Mesenteric fat pad (tissue), 1 donor: ENCODE results near the gene FEZ2. TPM values are rescaled to one million over a fixed set of nuclear protein-coding genes. Genes with fewer than 3 reads are reported as not detected.

Source experiments
- DNase-seq: peaks from one replicate; pipeline ENCODE4 v3.0.0-alpha.2; 2020; ENCODE audit warnings: low spot score
- total RNA-seq: library from RNA; stranded (reverse); fragmentation: NEBNext Ultra II Directional; extraction: Animal tissue kit (Norgen Biotek cat#: 25700); gene quantifications from one replicate; pipeline ENCODE4 v1.2.1, GENCODE V29; 2021
- donor health status: DM: yes; HTN: yes; CAD: no.

FEZ2 gene
- total RNA-seq, 1 donor from 2014 or later = 64.0 TPM

GRCh38 chr2:36587556-36587955, 10.4 kb downstream of the FEZ2 start:
- no peak for DNase-seq

DNA sequence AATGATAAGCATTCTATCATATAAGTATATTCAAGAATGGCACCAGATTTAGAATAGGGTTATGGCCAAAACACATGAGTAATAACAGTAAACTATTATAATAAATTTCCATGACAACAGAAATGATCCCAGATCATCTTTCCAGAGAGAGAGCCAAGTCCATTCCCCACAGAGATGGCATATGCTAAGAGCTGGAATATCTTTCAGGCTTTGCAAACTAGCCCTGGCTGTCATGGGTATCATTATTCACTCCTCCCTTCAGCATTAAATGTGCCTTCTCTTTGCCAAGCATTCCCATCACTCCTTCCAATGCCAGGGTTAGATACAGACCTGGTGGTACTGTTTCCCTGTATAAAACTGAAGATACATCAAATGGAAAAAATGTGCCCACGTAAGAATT, 10.9 kb downstream of the FEZ2 start:
- no peak for DNase-seq

GRCh38 chr2:36586672-36587071, 11.3 kb downstream of the FEZ2 start:
- DNase-seq = no peak

GRCh38 chr2:36584148-36584794, 13.7 kb downstream of the FEZ2 start:
- DNase-seq = no peak

DNA sequence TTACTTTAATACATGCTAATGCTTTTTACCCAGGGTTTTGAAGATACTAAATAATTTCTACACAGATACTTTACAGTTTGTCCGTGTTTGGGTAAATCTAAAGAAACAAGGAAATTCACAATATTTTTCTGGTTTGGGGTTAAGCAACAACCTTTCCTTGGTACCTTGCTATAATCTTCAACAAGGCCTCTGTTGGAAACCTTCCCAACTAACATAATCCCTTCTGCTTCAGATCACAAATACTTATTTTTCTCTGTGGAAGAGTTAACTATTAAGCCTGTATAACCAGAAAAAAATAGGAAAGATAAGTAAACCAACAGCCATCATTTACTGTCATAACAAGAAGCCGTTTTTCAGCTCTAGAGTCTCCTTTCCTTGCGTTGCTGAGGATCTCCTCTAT, 15.0 kb downstream of the FEZ2 start:
- no peak for DNase-seq

DNA sequence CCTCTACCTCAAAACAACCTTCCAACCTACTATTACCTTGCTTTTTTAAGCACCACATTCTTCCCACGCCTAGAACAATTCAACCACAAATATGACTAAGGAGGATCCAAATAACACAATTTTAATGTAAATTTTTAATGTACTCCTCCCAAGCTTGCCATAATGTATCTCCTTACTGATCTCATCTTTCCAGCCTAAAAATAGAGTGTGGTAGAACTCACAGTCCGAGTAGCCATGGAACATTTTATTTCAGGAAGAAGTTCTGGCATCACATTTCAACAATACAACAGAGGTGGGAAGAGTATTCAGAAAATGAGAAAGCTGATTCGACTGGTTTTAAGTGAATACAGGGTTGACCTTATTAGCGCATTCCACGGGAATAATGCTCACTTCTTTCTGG, 15.4 kb downstream of the FEZ2 start:
- DNase-seq = no peak

GRCh38 chr2:36579297-36579664, 18.7 kb downstream of the FEZ2 start:
- DNase-seq = no peak

DNA sequence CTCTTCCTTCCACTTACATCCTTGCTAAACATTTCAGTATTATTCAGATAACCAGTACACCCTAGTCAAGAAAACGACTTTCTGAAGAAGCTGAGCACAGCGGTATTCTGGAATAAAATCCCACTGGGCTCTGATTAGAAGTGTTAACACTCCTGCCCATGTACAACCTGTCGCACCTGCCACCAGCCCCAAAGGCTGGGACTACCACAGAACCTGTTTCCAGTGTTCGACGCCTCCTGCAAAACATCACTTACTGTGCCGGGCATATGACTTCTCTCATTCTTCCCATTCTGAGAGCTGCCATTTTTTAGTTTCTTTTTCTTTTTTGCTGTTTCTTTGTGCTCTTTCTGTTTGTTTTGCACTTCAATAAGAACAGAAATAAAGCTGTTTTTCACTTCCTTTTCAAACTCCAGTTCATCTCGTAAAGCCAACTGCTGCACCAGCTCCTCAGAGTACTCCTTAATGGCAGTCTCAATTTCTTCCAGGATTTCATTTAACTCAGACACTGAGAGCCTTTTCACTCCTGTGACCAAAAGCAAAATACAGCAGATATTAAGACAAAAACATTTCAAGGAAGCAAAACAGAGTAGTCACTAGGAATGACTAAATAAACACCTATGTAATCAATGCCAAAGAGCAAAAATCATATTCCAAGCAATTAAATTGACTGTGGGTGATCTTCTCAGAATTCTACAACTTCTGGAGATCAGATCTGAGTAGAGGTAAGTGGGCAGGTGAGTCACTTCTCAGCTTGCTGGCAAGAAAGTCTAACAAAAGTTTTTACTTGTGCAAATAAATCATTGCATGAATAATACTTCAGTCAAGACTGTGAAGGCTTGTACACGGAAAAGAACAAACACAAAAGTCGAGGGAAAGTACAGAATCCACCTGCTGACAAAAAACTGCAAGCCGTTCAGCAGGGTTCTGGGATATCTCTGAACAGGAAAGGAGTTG, 19.3 kb downstream of the FEZ2 start:
- DNase-seq = no peak

DNA sequence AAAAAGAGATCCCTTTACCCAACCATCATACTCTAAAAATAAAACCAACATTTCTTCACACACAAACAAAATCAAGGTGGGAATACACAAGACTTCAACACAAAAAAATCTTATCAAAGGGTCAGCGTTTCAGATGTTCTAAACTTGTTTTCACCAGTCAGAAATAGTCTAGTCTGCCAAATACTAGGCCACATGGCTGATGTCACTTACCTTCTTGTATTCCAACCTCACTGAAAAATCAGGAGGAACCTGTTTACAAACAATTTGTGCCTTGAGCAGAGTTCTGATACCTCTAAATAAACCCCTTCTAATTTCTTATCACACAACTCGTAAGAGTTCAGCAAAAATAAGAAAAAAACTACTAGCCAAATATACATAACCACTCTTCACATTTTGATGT, 20.1 kb downstream of the FEZ2 start:
- no peak for DNase-seq

GRCh38 chr2:36574560-36574959, 23.4 kb downstream of the FEZ2 start:
- no peak for DNase-seq

DNA sequence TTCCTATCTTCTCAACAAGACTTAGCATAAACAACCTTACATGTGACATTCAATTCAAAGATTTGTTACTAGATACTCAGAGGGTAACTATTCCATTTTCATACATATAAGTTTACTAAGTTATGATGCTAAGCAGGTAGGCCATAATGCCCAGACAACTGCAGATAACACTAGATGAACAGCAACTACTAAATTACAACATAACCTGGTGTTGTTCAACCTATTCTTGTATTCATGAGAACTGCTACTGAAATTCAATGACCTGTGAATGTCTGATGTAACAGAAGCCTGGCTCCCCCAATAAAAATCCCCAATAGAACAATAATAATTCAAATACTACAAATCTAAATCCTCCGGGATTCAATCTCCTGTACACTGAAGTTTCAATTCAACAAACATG, 24.8 kb downstream of the FEZ2 start:
- DNase-seq = no peak

DNA sequence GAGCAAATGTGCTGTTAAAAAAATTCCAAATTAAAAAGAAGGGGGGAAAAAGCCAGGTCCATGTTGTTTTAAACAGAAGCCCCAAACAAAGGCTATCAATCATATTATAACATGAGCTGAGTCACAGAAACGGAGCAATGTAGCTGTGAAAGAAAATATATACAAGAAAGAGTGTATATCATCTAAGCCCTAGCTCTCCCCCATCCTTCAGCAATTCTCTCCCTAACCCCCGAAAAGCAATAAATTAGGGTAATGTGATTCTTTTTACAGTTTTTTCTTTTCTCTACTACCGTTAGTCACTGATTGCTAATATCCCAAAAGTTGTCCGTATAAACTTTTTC, 25.3 kb downstream of the FEZ2 start:
- DNase-seq = no peak

DNA sequence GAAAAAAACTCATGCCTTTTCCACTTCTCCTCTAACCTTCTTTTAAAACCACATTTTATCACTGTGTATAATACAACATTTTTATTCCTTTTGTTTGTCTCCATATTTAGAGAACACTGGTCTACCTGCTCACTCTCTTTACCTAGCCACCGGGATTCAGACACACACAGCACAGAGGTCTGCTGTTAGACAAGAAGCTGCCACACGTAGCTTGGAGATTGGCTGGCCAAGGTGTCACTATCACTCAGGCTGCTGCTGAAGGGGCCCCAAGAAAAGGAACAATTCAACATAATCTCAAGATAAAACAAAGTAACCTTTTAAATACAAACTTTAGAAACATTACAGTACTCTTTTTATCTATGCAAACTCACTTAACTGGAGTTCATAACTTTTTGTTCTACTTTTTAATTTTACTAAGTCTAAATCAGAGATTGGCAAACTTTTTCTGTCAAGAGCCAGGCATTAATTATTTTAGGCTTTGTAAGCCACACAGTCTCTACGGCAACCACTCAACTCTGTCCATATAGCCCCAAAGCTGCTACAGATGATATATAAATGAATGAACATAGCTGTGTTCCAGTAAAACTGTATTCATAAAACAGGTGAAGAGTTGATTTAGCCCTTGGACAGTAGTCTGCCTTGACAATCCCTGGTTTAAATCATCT, 25.8 kb downstream of the FEZ2 start:
- no peak for DNase-seq

DNA sequence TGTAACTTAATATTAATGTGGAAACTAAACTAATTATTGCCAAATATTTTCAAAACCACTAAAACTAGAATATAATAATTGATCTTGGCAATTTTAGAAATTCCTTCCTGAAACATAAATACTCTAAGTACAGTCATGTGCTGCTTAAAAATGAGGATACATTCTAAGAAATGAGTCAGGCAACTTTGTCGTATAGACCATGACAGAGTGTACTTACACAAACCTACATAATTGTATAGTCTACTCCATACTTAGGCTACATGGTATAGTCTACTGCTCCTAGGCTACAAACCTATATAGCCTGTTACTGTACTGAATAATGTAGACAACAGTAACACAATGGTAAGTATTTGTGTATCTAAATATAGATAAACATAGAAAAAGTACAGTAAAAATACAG, 27.6 kb downstream of the FEZ2 start:
- DNase-seq = no peak

- no peak for DNase-seq
Measured at GRCh38 chr2:36569267-36569856, 28.6 kb downstream of the FEZ2 start.

DNA sequence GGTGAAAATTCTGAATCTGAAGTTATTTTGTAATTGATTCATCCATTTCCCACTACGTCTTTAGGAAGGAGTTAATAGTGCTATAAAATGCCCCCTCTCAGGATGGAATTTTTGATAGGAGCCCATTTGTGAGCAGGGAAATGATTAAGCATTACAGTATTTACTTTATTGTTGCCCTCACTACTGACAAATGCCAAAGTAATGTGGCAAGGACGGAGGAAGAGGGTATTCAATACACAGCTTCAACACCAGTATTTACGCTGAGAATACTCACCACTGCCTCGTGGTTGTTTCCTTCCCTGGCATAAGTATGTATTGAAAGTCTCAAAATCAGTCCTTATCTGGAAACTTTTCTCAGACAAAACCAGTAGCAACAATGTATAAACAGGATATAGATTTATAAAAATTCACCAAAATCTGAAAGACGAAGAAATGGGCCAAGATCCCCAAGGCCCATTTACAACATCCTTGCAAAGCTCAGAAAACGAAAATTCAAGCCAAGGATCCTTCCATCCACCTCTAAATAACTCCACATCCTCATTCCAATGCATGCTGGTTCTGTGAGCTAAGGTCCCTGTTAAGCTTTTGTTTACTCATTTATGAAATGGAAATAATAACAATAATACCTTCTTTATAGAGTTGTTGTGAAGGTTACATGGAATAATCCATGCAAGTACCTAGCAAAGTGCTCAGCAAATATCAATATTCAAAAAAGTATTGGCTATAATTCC, 29.3 kb downstream of the FEZ2 start:
- DNase-seq = no peak

DNA sequence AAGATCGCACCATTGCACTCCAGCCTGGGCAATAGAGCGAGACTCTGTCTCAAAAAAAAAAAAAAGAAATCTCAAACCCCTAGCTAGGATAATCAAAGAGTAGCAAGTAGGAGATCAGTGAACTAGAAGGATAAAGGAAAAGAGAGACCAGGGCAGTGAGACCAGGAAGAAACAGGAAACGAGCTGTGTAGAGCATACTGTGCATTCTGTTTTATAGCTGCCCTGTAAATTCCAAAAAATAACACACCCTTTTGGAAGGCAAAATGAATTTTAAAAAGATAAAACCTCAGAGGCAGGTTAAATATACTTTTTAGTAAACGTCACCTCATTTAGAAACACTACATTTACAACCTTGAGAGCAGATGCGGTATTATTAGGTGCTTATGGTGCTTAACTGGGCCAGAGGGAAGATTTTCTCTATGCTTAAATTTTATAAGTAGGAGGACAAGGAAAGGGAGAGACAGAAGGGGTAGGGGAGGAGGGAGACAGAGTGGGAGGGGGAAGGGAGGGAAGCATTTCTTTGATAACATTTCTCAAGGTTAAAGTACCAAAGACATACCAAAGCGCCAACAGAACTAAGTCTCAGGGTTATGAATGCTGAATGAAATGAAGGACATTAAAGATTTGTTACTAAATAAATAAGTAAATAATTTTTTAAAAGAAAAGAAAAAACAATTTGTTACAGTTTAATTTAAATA, 30.1 kb downstream of the FEZ2 start:
- DNase-seq = no peak

DNA sequence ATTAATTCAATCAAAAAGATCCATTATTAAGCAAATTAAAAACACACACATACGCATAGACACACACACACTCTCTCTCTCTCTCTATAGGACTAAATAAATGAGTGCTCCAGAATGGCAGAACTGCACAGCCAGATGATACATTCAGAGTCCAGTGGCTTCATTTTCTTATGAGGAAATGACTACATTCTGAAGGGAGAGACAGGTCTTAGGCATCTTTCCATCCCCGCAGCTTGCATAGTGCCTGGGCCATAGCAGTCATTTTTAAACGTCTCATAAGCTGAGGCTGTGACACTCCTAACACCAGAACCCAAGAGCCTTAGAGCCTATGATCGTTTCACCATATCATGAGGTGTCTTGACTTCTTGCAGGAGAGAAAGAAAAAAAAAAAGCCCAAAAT, 31.1 kb downstream of the FEZ2 start:
- DNase-seq = no peak

DNA sequence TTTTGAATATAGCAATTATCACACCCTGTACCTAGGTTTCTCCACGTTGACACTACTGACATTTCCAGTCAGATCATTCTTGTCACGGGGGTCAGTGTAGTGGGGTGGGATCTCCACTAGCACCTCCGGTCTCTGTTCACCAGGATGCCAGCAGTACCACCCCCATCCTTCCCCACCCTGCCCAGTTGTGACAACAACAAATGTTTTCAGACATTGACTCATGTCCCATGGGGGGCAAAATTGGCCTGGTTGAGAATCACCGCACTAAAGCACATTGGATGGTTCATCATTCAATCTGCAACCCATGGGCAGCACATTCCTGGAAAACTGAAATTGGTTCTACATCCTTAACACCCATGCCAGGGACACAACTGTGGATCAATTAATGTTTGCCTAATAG, 32.3 kb downstream of the FEZ2 start:
- no peak for DNase-seq

DNA sequence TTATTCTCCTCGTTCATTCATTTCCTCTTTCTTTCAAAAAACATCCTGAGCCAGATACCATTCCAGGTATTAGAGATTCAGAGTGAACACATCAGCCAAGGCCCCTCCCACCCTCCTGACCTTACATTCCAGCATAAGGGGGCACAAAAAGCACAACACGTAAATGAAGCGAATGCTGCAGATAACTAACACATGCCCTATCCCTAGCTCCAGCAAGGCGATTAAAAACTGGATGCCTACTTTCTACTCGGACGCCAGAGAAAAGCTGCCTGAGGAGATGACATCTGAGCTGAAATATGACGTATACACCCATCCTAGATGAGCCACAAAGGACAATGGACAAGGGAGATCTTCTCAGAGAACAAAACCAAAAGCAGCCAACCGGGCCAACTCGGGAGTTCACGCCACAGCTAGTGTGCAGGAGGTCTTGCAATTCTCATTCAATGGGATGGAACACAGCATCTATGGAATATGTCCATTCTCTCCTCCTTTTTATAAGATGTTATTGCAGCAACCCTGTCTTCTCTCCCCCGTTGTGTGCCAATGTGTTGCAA, 33.5 kb downstream of the FEZ2 start:
- DNase-seq = no peak
